AG10803 (cell line): ENCODE measurements around the gene MICALL1.
"Not testable (repeated sequence)": the region's sequence is repeated elsewhere in the genome, so short reads cannot be mapped to it uniquely, and the experiment has no call there.

Source experiments
- DNase-seq: peaks from one replicate; pipeline ENCODE4 v3.0.0; 2010; ENCODE audit warnings: low read depth
- H3K4me3 ChIP-seq: 2 replicates; pipeline ENCODE4 v1.5.1; 2011; ENCODE audit warnings: mild to moderate bottlenecking, low read length, control low read depth
- TF ChIP-seq, protein P1 (sequence below): conservative IDR thresholded peaks from 2 replicates; pipeline ENCODE4 v1.5.1; 2011; ENCODE audit warnings: mild to moderate bottlenecking, low read length, control low read depth, inconsistent platforms

The MICALL1 gene

DNA sequence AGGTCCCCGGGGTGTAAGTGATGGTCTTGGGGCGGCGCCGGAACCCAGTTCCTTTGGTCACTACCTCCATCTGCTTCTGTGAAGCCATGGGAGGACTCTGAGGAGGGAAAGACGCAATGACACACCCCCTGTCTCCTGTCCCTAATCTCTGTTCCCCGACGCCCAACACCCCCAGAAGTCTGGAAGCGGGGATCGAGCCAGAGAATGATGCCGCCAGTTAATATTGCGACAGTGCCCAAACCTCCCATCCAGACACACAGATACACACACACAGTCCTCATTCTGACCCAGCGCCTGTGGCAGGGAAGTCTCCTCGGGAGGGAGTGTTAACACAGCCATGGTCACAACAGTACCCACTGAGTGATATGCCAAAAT lies 47.0 kb downstream of the MICALL1 start:
- TF ChIP-seq, protein P1, sequence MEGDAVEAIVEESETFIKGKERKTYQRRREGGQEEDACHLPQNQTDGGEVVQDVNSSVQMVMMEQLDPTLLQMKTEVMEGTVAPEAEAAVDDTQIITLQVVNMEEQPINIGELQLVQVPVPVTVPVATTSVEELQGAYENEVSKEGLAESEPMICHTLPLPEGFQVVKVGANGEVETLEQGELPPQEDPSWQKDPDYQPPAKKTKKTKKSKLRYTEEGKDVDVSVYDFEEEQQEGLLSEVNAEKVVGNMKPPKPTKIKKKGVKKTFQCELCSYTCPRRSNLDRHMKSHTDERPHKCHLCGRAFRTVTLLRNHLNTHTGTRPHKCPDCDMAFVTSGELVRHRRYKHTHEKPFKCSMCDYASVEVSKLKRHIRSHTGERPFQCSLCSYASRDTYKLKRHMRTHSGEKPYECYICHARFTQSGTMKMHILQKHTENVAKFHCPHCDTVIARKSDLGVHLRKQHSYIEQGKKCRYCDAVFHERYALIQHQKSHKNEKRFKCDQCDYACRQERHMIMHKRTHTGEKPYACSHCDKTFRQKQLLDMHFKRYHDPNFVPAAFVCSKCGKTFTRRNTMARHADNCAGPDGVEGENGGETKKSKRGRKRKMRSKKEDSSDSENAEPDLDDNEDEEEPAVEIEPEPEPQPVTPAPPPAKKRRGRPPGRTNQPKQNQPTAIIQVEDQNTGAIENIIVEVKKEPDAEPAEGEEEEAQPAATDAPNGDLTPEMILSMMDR, result no peak
- H3K4me3 ChIP-seq, result peak overlapping the region; percentile 99

DNA sequence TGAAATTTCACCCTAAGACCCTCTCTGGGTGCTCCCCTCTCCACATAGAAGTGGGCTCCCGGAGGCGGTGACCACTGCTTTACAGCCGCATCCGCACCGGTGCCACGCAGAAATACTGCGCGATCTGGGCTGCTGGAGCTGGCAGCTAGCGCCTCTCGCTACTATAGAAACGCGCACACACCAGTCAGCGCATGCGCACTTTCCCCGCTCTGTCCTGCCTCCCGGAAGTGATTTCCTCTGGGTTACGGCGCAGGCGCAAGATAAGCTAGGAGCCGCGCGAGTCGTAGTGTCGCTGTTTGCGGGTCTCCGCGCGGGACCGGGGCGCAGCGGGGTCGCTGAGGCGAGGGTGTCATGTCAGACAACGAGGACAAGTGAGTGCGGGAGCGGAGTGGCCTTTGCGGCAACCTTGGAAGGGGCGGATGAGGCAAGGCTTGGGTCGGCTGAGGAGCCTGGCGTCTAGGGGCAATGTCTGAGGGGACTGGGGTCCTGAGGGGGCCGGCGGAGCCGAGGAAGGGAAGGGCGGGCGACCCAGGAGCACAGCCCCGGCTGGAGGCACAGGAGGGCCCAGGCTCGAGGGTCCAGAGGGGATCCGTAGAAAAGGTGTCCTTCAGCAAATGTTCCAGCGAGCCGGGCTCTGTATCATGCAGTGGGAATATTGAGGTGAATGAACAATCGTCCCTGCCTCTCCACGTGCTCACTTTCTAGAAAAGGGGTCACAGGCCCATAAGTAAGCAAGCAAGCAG lies 47.5 kb downstream of the MICALL1 start, which contains the start of the genes C22orf23 and POLR2F:
Gene C22orf23, minus strand, starts transcription at position 165 of the 743 bp plus-strand sequence. CDS start 452 bp downstream, outside the sequence.
Gene POLR2F, plus strand, starts transcription at position 263 of the 743 bp plus-strand sequence. Its CDS starts 89 bp downstream, at position 352.
- peak within 1 kb of the TSS; percentile 99 for H3K4me3 ChIP-seq
- TF ChIP-seq, protein P1, result no peak
- peak; percentile 91 for DNase-seq

More for the DNA sequence above, 47.0 kb downstream of the MICALL1 start:
- DNase-seq, result no peak

DNA sequence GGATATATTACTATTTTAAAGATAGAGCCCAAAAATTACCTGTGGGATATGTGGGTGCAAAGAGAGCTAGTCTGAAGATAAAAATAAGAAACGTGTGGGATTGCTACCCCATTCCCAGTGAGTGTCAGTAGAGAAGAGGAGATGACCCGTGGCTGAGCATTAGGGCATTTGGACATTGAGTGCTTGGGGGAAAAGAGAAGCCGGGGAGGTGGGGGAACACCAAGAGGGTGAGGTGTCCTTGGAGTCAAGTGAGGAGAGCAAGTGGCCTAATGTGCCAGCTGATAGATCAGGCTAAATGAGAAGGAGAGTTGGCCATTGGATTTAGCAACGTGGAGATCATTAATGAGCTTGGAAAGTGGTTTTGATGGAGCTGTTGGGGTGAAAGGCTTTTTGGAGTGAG lies 48.6 kb downstream of the MICALL1 start:
- peak overlapping the region; percentile 99 for H3K4me3 ChIP-seq
- no peak for DNase-seq
- TF ChIP-seq, protein P1, result no peak

DNA sequence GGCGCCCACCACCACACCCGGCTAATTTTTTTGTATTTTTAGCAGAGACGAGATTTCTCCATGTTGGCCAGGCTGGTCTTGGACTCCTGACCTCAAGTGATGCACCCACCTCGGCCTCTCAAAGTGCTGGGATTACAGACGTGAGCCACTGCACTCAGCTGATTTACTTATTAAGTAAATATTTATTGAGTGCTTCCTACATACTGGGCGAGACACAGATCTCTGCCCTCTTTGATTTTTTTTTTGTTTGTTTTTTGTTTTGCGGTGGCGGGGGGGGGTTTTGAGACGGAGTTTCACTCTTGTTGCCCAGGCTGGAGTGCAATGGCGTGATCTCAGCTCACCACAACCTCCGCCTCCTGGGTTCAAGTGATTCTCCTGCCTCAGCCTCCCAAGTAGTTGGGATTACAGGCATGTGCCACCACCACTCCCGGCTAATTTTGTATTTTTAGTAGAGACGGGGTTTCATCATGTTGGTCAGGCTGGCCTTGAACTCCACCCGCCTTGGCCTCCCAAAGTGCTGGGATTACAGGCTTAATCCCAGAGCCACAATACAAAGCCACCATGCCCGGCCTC lies 49.8 kb downstream of the MICALL1 start:
- not testable (repeated sequence) for DNase-seq

DNA sequence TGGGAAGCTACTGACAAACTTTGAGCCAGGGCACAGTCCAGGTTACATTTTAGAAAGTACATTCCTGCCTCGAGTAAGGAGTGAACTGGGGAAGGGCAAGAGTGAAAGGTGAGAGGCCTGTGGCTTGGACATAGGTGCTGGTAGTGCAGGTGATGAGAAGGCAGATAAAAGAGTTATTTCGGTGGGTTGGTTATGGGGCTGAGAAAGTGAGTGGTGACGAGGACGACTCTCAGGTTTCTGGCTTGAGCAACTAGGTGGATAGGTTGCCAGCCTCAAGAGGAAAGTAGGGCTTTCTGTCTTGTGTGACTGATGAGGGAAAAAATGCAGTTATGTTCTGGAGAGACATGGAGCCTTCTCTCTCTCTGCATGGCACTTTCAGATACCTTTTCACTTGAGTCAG lies 51.1 kb downstream of the MICALL1 start:
- TF ChIP-seq, protein P1, result no peak

More for the DNA sequence above, 49.8 kb downstream of the MICALL1 start:
- not testable (repeated sequence) for H3K4me3 ChIP-seq

DNA sequence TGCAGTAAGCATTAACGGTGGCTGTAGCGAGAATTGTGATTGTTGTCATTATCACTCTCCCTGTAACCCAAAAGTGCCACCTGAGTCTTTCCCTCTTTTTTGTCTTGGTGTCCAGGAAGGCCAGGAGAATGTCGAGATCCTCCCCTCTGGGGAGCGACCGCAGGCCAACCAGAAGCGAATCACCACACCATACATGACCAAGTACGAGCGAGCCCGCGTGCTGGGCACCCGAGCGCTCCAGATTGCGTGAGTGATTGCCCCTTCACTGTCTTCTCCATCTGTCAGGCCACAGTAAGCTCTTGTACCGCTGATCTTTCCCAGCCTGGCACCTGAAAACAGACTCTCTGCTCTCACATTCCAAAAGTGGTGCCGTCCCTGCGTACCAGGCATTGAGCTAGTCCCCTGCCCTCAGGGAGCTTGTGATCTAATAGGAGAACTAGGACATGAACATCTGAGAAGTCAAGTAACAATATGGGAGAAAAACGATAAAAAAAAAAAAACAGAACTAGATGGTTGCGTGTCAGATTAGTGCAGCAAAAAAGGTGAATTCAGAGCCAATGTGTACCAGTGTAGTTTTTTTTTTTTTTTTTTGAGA lies 53.2 kb downstream of the MICALL1 start:
- H3K4me3 ChIP-seq, result no peak overlapping the region
- no peak for DNase-seq
- TF ChIP-seq, protein P1, result no peak

More for the DNA sequence above, 51.1 kb downstream of the MICALL1 start:
- no peak for DNase-seq
- H3K4me3 ChIP-seq, result no peak overlapping the region

DNA sequence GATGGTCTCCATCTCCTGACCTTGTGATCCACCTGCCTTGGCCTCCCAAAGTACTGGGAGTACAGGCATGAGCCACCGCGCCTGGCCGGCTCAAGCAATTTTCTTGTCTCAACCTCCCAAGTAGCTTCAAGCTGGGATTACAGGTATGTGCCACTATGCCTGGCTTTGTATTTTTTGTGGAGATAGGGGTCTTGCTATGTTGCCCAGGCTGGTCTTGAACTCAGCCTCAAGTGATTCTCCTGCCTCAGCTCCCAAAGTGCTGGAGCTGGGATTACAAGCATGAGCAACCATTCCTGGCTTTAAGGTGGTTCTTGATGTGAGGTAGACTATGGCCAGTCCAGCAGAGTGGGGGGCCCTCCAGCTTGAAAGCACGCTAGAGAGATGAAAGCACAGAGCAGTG lies 55.0 kb downstream of the MICALL1 start:
- no peak for DNase-seq
- H3K4me3 ChIP-seq, result no peak overlapping the region
- TF ChIP-seq, protein P1, result no peak
